Retinal pigment epithelial cell (primary cell): Measurements from ENCODE around the gene ANKRD24.
"Not testable (repeated sequence)": the region's sequence is repeated elsewhere in the genome, so short reads cannot be mapped to it uniquely, and the experiment has no call there.

ENCODE experiments used
- DNase-seq: peaks from one replicate; pipeline ENCODE4 v3.0.0-alpha.2; 2010; ENCODE audit warnings: low read depth
- H3K4me3 ChIP-seq: 2 replicates; pipeline ENCODE4 v1.5.1; 2011; ENCODE audit warnings: mild to moderate bottlenecking, low read length, control low read depth, moderate library complexity
- CTCF ChIP-seq: conservative IDR thresholded peaks from 2 replicates; pipeline ENCODE4 v1.5.1; 2011; ENCODE audit warnings: low read depth, low read length, control low read depth, inconsistent platforms

Gene ANKRD24

GRCh38 chr19:4234142-4234861 lies 51.8 kb downstream of the ANKRD24 start:
- H3K4me3 ChIP-seq = no peak overlapping the region
- no peak for DNase-seq
- TF ChIP-seq CTCF = no peak

DNA sequence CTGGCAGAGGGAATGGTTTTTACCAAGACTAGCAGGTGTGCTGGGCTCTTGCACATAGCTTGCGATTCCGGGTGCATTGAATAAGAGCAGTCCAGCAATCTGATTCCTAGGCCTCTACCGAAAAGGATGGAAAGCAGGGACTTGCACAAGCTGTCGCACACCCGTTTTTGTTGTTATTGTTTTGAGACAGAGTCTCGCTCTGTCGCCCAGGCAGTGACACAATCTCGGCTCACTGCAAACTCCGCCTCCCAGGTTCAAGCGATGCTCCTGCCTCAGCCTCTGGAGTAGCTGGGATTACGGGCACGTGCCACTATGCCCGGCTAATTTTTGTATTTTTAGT lies 52.3 kb downstream of the ANKRD24 start:
- H3K4me3 ChIP-seq = no peak overlapping the region
- no peak for TF ChIP-seq CTCF
- no peak for DNase-seq

DNA sequence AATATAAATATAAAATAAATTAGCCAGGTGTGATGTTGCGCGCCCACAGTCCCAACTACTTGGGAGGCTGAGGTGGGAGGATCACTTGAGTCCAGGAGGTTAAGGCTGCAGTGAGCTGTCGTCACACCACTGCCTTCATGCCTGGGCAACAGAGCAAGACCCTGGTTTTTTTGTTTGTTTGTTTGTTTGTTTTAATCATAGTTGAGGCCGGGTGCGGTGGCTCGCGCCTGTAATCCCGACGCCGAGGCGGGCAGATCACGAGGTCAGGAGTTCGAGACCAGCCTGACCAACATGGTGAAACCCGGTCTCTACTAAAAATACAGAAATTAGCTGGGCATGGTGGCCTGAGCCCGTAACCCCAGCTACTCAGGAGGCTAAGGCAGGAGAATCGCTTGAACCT lies 55.0 kb downstream of the ANKRD24 start:
- H3K4me3 ChIP-seq, DNase-seq: not testable (repeated sequence)

- TF ChIP-seq CTCF = no peak
- no peak overlapping the region for H3K4me3 ChIP-seq
- DNase-seq = no peak
Measured at GRCh38 chr19:4238831-4239230, 56.3 kb downstream of the ANKRD24 start.

- TF ChIP-seq CTCF = no peak
- H3K4me3 ChIP-seq = no peak overlapping the region
- no peak for DNase-seq
Measured at GRCh38 chr19:4241824-4242430, 59.4 kb downstream of the ANKRD24 start.

GRCh38 chr19:4245938-4246337 lies 63.4 kb downstream of the ANKRD24 start:
- H3K4me3 ChIP-seq, DNase-seq: not testable (repeated sequence)

DNA sequence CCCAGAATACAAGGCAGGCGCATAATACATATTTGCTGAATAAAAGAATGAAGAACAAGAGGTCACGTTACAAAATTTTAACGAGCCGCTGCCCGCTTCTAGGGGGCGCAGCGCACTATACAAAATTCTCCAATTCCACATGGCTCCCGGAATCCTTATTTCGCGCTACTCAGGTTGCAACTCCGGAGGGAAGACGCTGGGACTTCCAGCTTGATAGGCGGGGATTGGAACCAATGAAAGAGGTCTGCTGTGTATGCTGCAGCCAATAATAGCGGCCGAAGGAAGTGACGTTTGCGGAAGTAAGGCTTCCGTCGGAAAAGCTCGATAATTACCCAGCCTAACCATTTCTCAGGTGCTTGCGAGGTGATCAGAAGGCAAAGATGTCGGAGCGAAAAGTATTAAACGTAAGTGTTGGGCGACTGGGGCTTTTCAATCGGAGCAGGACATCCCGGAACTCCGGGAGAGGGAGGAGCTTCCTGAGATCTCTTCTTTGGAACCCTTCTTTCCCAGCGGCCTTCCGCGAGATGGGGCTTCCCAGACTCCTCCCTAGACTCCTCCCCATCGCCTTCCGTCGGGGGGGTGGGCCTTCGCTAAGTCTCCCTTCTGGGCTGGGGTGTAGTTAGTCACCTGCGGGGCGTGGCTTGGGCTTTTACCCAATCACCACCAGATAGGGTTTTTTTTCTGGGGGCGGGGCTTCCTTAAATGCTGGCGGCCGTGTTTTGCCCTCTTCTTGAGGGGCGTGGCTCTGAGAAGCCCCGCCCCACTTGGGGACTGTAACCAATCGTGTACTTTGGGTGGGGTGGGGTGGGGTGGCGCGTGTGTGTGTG lies 64.5 kb downstream of the ANKRD24 start, which contains the start of gene YJU2:
YJU2 (plus strand) TSS at position 314 of the 827 bp plus-strand sequence; CDS start at position 381, 67 bp downstream.
- peak; percentile 50 for TF ChIP-seq CTCF
- peak; percentile 98 for DNase-seq
- peak within 1 kb of the TSS; percentile 97 for H3K4me3 ChIP-seq

DNA sequence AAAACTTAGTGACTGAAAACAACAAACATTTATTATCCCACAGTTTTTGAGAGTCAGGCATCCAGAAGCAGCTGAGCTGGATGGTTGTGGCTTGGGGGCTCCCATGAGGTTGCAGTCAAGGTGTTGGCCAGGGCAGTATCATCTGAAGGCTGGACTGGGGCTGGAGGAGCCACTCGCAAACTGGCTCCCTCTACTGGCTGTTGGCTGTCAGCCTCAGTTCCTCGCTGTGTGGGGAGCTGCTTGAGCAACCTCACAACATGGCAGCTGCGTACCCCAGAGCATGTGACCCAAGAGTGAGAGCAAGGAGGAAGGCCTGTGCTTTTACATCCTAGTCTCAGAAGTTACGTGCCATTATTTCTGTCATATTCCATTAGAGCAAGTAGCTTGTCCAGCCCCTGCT lies 74.1 kb downstream of the ANKRD24 start:
- no peak for DNase-seq
- no peak overlapping the region for H3K4me3 ChIP-seq
- TF ChIP-seq CTCF = peak; percentile 26
